ENCODE results near the gene UBR1. TPM values are rescaled to one million over a fixed set of nuclear protein-coding genes. Genes with fewer than 3 reads are reported as not detected.

Gene UBR1
- polyA plus RNA-seq, 1 experiment, result 6.5 TPM

- no peaks in the 10 kb centered on the region for H3K27me3 ChIP-seq (ENCODE audit: control insufficient read depth, insufficient read depth, low read length)
- H3K4me3 ChIP-seq (ENCODE audit: low read depth, low read length), result no peak overlapping the region
- CTCF ChIA-PET, result no interaction called here
- DNase-seq (ENCODE audit: low read depth), result no peak
- TF ChIP-seq, protein P1, sequence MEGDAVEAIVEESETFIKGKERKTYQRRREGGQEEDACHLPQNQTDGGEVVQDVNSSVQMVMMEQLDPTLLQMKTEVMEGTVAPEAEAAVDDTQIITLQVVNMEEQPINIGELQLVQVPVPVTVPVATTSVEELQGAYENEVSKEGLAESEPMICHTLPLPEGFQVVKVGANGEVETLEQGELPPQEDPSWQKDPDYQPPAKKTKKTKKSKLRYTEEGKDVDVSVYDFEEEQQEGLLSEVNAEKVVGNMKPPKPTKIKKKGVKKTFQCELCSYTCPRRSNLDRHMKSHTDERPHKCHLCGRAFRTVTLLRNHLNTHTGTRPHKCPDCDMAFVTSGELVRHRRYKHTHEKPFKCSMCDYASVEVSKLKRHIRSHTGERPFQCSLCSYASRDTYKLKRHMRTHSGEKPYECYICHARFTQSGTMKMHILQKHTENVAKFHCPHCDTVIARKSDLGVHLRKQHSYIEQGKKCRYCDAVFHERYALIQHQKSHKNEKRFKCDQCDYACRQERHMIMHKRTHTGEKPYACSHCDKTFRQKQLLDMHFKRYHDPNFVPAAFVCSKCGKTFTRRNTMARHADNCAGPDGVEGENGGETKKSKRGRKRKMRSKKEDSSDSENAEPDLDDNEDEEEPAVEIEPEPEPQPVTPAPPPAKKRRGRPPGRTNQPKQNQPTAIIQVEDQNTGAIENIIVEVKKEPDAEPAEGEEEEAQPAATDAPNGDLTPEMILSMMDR (IDR thresholded peaks at IDR 0.05; ENCODE audit: insufficient read depth, low read depth, low read length), result no peak
- POLR2A ChIA-PET, result no interaction called here
- no peaks in the 10 kb centered on the region for H3K36me3 ChIP-seq (ENCODE audit: control insufficient read depth, insufficient read depth, low read length)
Measured at GRCh38 chr15:43125100-43125661, 19.3 kb upstream of the UBR1 start.

DNA sequence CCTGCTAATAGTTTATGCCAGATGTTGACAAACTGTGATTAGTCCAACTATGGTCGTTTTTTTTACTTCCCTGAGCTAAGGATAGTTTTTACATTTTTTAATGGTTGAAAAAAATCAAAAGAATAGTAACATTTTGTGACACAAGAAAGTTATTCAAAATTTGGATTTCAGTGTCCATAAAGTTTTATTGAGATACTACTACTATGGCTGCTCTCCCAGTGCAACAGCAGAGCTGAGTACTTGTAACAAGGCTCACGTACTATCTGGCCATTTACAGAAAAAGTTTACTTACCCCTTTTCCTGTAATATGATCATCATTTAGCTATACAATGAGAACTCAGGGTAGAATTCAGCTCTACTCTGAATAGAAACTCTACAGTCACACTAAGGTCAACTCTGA lies 16.0 kb upstream of the UBR1 start:
- ChIA-PET CTCF (no interaction called here), POLR2A (no interaction called here)
- no peaks in the 10 kb centered on the region for H3K36me3 ChIP-seq (ENCODE audit: control insufficient read depth, insufficient read depth, low read length)
- TF ChIP-seq, protein P1 (IDR thresholded peaks at IDR 0.05; ENCODE audit: insufficient read depth, low read depth, low read length), result no peak
- DNase-seq (ENCODE audit: low read depth), result no peak
- H3K4me3 ChIP-seq (ENCODE audit: low read depth, low read length), result no peak overlapping the region
- peaks cover 2% of the 10 kb centered on the region for H3K27me3 ChIP-seq (ENCODE audit: control insufficient read depth, insufficient read depth, low read length)

GRCh38 chr15:43118829-43119228 lies 13.0 kb upstream of the UBR1 start:
- Histone ChIP-seq H3K4me3 (ENCODE audit: low read depth, low read length) (no peak overlapping the region), H3K27me3 (ENCODE audit: control insufficient read depth, insufficient read depth, low read length) (peaks cover 2% of the 10 kb centered on the region), H3K36me3 (ENCODE audit: control insufficient read depth, insufficient read depth, low read length) (no peaks in the 10 kb centered on the region)
- ChIA-PET POLR2A (no interaction called here), CTCF (no interaction called here)
- TF ChIP-seq, protein P1 (IDR thresholded peaks at IDR 0.05; ENCODE audit: insufficient read depth, low read depth, low read length), result no peak
- DNase-seq (ENCODE audit: low read depth), result no peak

- TF ChIP-seq, protein P1 (IDR thresholded peaks at IDR 0.05; ENCODE audit: insufficient read depth, low read depth, low read length), result no peak
- ChIA-PET POLR2A (no interaction called here), CTCF (interaction anchor here (0.5 kb wide), 1 partner anchor 208 kb away, joined by 4 read pairs; no protein-coding TSS in a partner anchor)
- Histone ChIP-seq H3K4me3 (ENCODE audit: low read depth, low read length) (no peak overlapping the region), H3K27me3 (ENCODE audit: control insufficient read depth, insufficient read depth, low read length) (peaks cover 2% of the 10 kb centered on the region), H3K36me3 (ENCODE audit: control insufficient read depth, insufficient read depth, low read length) (no peaks in the 10 kb centered on the region)
- no peak for DNase-seq (ENCODE audit: low read depth)
Measured at GRCh38 chr15:43118286-43118685, 12.4 kb upstream of the UBR1 start.

- H3K36me3 ChIP-seq (ENCODE audit: control insufficient read depth, insufficient read depth, low read length), result no peaks in the 10 kb centered on the region
- POLR2A ChIA-PET, result no interaction called here
- no peak overlapping the region for H3K4me3 ChIP-seq (ENCODE audit: low read depth, low read length)
- no peak for DNase-seq (ENCODE audit: low read depth)
- no peaks in the 10 kb centered on the region for H3K27me3 ChIP-seq (ENCODE audit: control insufficient read depth, insufficient read depth, low read length)
- CTCF ChIA-PET, result interaction anchor here (1.5 kb wide), 1 partner anchor 12 kb away, joined by 4 read pairs; no protein-coding TSS in a partner anchor
- TF ChIP-seq, protein P1 (IDR thresholded peaks at IDR 0.05; ENCODE audit: insufficient read depth, low read depth, low read length), result no peak
Measured at GRCh38 chr15:43111354-43111753, 5.5 kb upstream of the UBR1 start.

Data from BJ (cell line).